K562 (cell line): Measurements from ENCODE around the gene KCNQ5.

ENCODE experiments used
- CREBBP ChIP-seq: IDR thresholded peaks from one replicate; pipeline ENCODE4 v1.6.1; 2012; ENCODE audit warnings: low read depth, mild to moderate bottlenecking, control low read depth, inconsistent platforms, low read length
- FIP1L1 ChIP-seq: fragments of 200-400 bp; formaldehyde crosslinking; IDR thresholded peaks from 2 replicates; pipeline ENCODE4 v1.6.1; 2018; ENCODE audit warnings: mild to moderate bottlenecking, low read depth, low read length; ENCODE audit not compliant: poor library complexity, severe bottlenecking
- FOSL1 ChIP-seq: fragments of 200-800 bp; sonication (Bioruptor generic); conservative IDR thresholded peaks from 2 replicates; pipeline ENCODE4 v1.6.1; 2016; ENCODE audit warnings: missing genetic modification characterization, missing compliant biosample characterization
- FOXM1 ChIP-seq, 2 experiments: fragments of 450-650 bp in 1 of 2; sonication (generic) in 1 of 2; formaldehyde crosslinking in 1 of 2; IDR thresholded peaks; 2 replicates each; pipeline versions ENCODE4 v1.6.1 to v1.9.0; 2017 to 2022; ENCODE audit warnings: low read depth in 2 of 2, mild to moderate bottlenecking in 2 of 2, missing genetic modification reagents in 1 of 2, moderate library complexity in 1 of 2
- HES1 ChIP-seq: fragments of 450-650 bp; IDR thresholded peaks from 2 replicates; pipeline ENCODE4 v1.6.1; 2016; ENCODE audit warnings: low read depth, mild to moderate bottlenecking, moderate library complexity
- POLR2A ChIP-seq: fragments of 450-650 bp; conservative IDR thresholded peaks from 2 replicates; pipeline ENCODE4 v1.6.1; 2016
- RCOR1 ChIP-seq, 2 experiments: IDR thresholded peaks; 2 replicates each; pipeline ENCODE4 v1.6.1; 2012; ENCODE audit warnings: low read depth in 2 of 2, low read length in 2 of 2, borderline replicate concordance in 1 of 2, improper control_type of control experiment in 1 of 2
- YY1 ChIP-seq, 3 experiments: IDR thresholded peaks; 2 replicates each; pipeline ENCODE4 v1.6.1; 2011; ENCODE audit warnings: low read length in 2 of 3, mild to moderate bottlenecking in 2 of 3, moderate library complexity in 2 of 3, borderline replicate concordance in 1 of 3, control low read depth in 1 of 3, low read depth in 1 of 3; ENCODE audit not compliant: insufficient read depth in 3 of 3, insufficient replicate concordance in 2 of 3, control insufficient read depth in 1 of 3, insufficient read length in 1 of 3; ENCODE audit errors: extremely low read depth in 1 of 3
- ZFP1 ChIP-seq: fragments of 450-650 bp; formaldehyde crosslinking; IDR thresholded peaks from 2 replicates; pipeline ENCODE4 v1.4.0; 2020; ENCODE audit warnings: mild to moderate bottlenecking, mixed read lengths
- TF ChIP-seq, protein P1 (sequence below), 3 experiments: IDR thresholded peaks in 2 of 3; conservative IDR thresholded peaks in 1 of 3; 2 replicates each; pipeline ENCODE4 v1.5.1; 2011 to 2012; ENCODE audit warnings: low read length in 3 of 3, mild to moderate bottlenecking in 3 of 3, control low read depth in 2 of 3, improper control_type of control experiment in 1 of 3, inconsistent platforms in 1 of 3, low read depth in 1 of 3, mixed read lengths in 1 of 3, moderate library complexity in 1 of 3; ENCODE audit not compliant: insufficient read depth in 2 of 3

GRCh38 chr6:73204252-73204651 lies 582.4 kb downstream of the KCNQ5 start:
- TF ChIP-seq FOXM1 (IDR thresholded peaks at IDR 0.05; ENCODE audit: low read depth) (no peak), FOXM1 (CRISPR knock-in tag; IDR thresholded peaks at IDR 0.05; ENCODE audit: low read depth) (no peak), CREBBP (no peak), RCOR1 (IDR thresholded peaks at IDR 0.05; ENCODE audit: borderline replicate concordance in 1 of 2, low read depth in 2 of 2, low read length in 2 of 2) (no peak), HES1 (no peak), FIP1L1 (no peak), YY1 (IDR thresholded peaks at IDR 0.05; ENCODE audit: borderline replicate concordance in 1 of 3, control insufficient read depth in 1 of 3, extremely low read depth in 1 of 3, insufficient read depth in 3 of 3, insufficient read length in 1 of 3, insufficient replicate concordance in 2 of 3, low read depth in 1 of 3, low read length in 2 of 3) (no peak), POLR2A (no peak), FOSL1 (tag) (no peak), ZFP1 (CRISPR knock-in tag) (no peak)
- TF ChIP-seq, protein P1, sequence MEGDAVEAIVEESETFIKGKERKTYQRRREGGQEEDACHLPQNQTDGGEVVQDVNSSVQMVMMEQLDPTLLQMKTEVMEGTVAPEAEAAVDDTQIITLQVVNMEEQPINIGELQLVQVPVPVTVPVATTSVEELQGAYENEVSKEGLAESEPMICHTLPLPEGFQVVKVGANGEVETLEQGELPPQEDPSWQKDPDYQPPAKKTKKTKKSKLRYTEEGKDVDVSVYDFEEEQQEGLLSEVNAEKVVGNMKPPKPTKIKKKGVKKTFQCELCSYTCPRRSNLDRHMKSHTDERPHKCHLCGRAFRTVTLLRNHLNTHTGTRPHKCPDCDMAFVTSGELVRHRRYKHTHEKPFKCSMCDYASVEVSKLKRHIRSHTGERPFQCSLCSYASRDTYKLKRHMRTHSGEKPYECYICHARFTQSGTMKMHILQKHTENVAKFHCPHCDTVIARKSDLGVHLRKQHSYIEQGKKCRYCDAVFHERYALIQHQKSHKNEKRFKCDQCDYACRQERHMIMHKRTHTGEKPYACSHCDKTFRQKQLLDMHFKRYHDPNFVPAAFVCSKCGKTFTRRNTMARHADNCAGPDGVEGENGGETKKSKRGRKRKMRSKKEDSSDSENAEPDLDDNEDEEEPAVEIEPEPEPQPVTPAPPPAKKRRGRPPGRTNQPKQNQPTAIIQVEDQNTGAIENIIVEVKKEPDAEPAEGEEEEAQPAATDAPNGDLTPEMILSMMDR (IDR thresholded peaks at IDR 0.05 in 2 of 3, conservative IDR thresholded peaks at IDR 0.05 in 1 of 3; ENCODE audit: insufficient read depth in 2 of 3, low read depth in 1 of 3, low read length in 3 of 3): no peak
